DND-41 (cell line): ENCODE measurements around the gene IRF1.

Source experiments
- ATAC-seq: fragments of 200-7000 bp; cut with Tn5 transposase; 3 replicates; pipeline ENCODE4 v1.9.1; 2021; ENCODE audit warnings: low read depth; ENCODE audit not compliant: insufficient read depth
- DNase-seq: peaks from one replicate; pipeline ENCODE4 v3.0.0-alpha.2; 2020
- H2AFZ ChIP-seq: 2 replicates; pipeline ENCODE4 v1.6.0; 2012; ENCODE audit warnings: low read depth, low read length
- H3K27ac ChIP-seq: 2 replicates; pipeline ENCODE4 v1.5.1; 2012; ENCODE audit warnings: low read length, inconsistent platforms
- H3K27me3 ChIP-seq: fragments of 200-600 bp; sonication (generic); 2 replicates; pipeline ENCODE4 v1.6.0; 2012; ENCODE audit warnings: low read length, mild to moderate bottlenecking, inconsistent platforms; ENCODE audit not compliant: insufficient read depth, poor library complexity
- H3K36me3 ChIP-seq: 2 replicates; pipeline ENCODE4 v1.5.1; 2012; ENCODE audit warnings: low read length, inconsistent platforms; ENCODE audit not compliant: insufficient read depth
- H3K4me1 ChIP-seq: 2 replicates; pipeline ENCODE4 v1.5.1; 2012; ENCODE audit warnings: mild to moderate bottlenecking, low read length; ENCODE audit not compliant: insufficient read depth
- H3K4me2 ChIP-seq: 2 replicates; pipeline ENCODE4 v1.6.0; 2012; ENCODE audit warnings: mild to moderate bottlenecking, moderate library complexity, low read length, inconsistent platforms; ENCODE audit not compliant: insufficient read depth
- H3K4me3 ChIP-seq, 2 experiments: fragments of 200-600 bp in 1 of 2; shearing (Covaris generic) in 1 of 2; 2 replicates each; pipeline ENCODE4 v1.5.1; 2012 to 2016; ENCODE audit warnings: inconsistent platforms in 2 of 2, low read length in 2 of 2, mild to moderate bottlenecking in 2 of 2, low read depth in 1 of 2, moderate library complexity in 1 of 2
- H3K79me2 ChIP-seq: 2 replicates; pipeline ENCODE4 v1.6.0; 2012; ENCODE audit warnings: low read length, inconsistent platforms; ENCODE audit not compliant: insufficient read depth
- H3K9ac ChIP-seq: 2 replicates; pipeline ENCODE4 v1.6.0; 2012; ENCODE audit warnings: low read depth, mild to moderate bottlenecking, inconsistent platforms, low read length, moderate library complexity
- H3K9me3 ChIP-seq: 2 replicates; pipeline ENCODE4 v1.5.1; 2012; ENCODE audit warnings: low read length, moderate library complexity, mild to moderate bottlenecking, inconsistent platforms; ENCODE audit not compliant: insufficient read depth, severe bottlenecking
- H4K20me1 ChIP-seq: 2 replicates; pipeline ENCODE4 v1.6.0; 2012; ENCODE audit warnings: low read length; ENCODE audit not compliant: insufficient read depth
- CTCF ChIP-seq: IDR thresholded peaks from 2 replicates; pipeline ENCODE4 v1.5.1; 2012; ENCODE audit warnings: borderline replicate concordance, low read length, moderate library complexity, mild to moderate bottlenecking; ENCODE audit not compliant: poor library complexity, severe bottlenecking; ENCODE audit errors: extremely low read depth
- EZH2 ChIP-seq: IDR thresholded peaks from 3 replicates; pipeline ENCODE4 v1.6.1; 2012; ENCODE audit warnings: borderline replicate concordance, low read depth, mild to moderate bottlenecking, moderate library complexity, low read length, inconsistent platforms; ENCODE audit not compliant: severe bottlenecking

IRF1 gene

GRCh38 chr5:132480042-132480441 is 10.5 kb downstream of the IRF1 start:
- peak overlapping the region; percentile 71 for H3K27ac ChIP-seq
- H3K4me1 ChIP-seq: peaks cover 19% of the 10 kb centered on the region
- no peaks in the 10 kb centered on the region for H3K27me3 ChIP-seq
- H3K36me3 ChIP-seq: peaks cover 60% of the 10 kb centered on the region
- H3K9me3 ChIP-seq: no peaks in the 10 kb centered on the region
- H3K9ac ChIP-seq: no peak overlapping the region
- ATAC-seq (peak; percentile 15), DNase-seq (peak; percentile 53)
- no peak overlapping the region for H2AFZ ChIP-seq
- H4K20me1 ChIP-seq: peaks cover 23% of the 10 kb centered on the region
- no peak overlapping the region for H3K4me3 ChIP-seq
- peaks cover 76% of the 10 kb centered on the region for H3K79me2 ChIP-seq
- no peak for TF ChIP-seq EZH2
- TF ChIP-seq CTCF: peak; percentile 17
- no peak overlapping the region for H3K4me2 ChIP-seq

GRCh38 chr5:132479111-132479951 is 11.2 kb downstream of the IRF1 start:
- DNase-seq: peak; percentile 32
- no peak overlapping the region for H3K4me2 ChIP-seq
- TF ChIP-seq EZH2 (no peak), CTCF (no peak)
- no peak overlapping the region for H2AFZ ChIP-seq
- H3K79me2 ChIP-seq: peaks cover 76% of the 10 kb centered on the region
- H3K4me3 ChIP-seq: no peak overlapping the region
- H3K27me3 ChIP-seq: no peaks in the 10 kb centered on the region
- peaks cover 23% of the 10 kb centered on the region for H4K20me1 ChIP-seq
- peak; percentile 4 for ATAC-seq
- peaks cover 60% of the 10 kb centered on the region for H3K36me3 ChIP-seq
- H3K9ac ChIP-seq: no peak overlapping the region
- no peaks in the 10 kb centered on the region for H3K9me3 ChIP-seq
- peaks cover 15% of the 10 kb centered on the region for H3K4me1 ChIP-seq
- peak overlapping the region; percentile 71 for H3K27ac ChIP-seq

- H2AFZ ChIP-seq: no peak overlapping the region
- ATAC-seq: 0 out of 3 replicates have a peak, but pooled peaks have one; percentile 2
- H3K36me3 ChIP-seq: peaks cover 56% of the 10 kb centered on the region
- H4K20me1 ChIP-seq: peaks cover 14% of the 10 kb centered on the region
- no peak overlapping the region for H3K4me2 ChIP-seq
- peaks cover 75% of the 10 kb centered on the region for H3K79me2 ChIP-seq
- no peaks in the 10 kb centered on the region for H3K27me3 ChIP-seq
- H3K9ac ChIP-seq: no peak overlapping the region
- H3K4me1 ChIP-seq: peaks cover 7% of the 10 kb centered on the region; the same call in 1 of the 2 replicates
- H3K9me3 ChIP-seq: no peaks in the 10 kb centered on the region
- TF ChIP-seq EZH2 (no peak), CTCF (no peak)
- no peak for DNase-seq
- H3K27ac ChIP-seq: peak overlapping the region; percentile 71
- H3K4me3 ChIP-seq: no peak overlapping the region
Measured at GRCh38 chr5:132478366-132478871, 12.2 kb downstream of the IRF1 start.
